H9 (cell line): ENCODE measurements around the gene SLC7A11. TPM values are rescaled to one million over a fixed set of nuclear protein-coding genes. Genes with fewer than 3 reads are reported as not detected.

Source experiments
- DNase-seq: peaks from one replicate; pipeline ENCODE4 v3.0.0-alpha.2; 2017
- H2AFZ ChIP-seq: one replicate; pipeline ENCODE4 v1.6.1; 2013; ENCODE audit warnings: mild to moderate bottlenecking, low read length, control low read depth, moderate library complexity
- H2AK5ac ChIP-seq: 2 replicates; pipeline ENCODE4 v1.6.1; 2013; ENCODE audit warnings: low read length, control low read depth, mixed read lengths; ENCODE audit not compliant: insufficient read length
- H2BK120ac ChIP-seq: one replicate; pipeline ENCODE4 v1.6.1; 2013; ENCODE audit warnings: low read depth, mild to moderate bottlenecking, low read length, control low read depth, inconsistent platforms; ENCODE audit not compliant: poor library complexity, severe bottlenecking
- H2BK12ac ChIP-seq: 2 replicates; pipeline ENCODE4 v1.6.1; 2013; ENCODE audit warnings: low read length, control low read depth, mixed read lengths, low read depth; ENCODE audit not compliant: insufficient read length
- H2BK15ac ChIP-seq: 2 replicates; pipeline ENCODE4 v1.6.1; 2013; ENCODE audit warnings: low read depth, low read length, control low read depth
- H2BK20ac ChIP-seq: one replicate; pipeline ENCODE4 v1.6.1; 2013; ENCODE audit warnings: low read depth, mild to moderate bottlenecking, low read length, control low read depth, inconsistent platforms; ENCODE audit not compliant: poor library complexity, severe bottlenecking
- H2BK5ac ChIP-seq: 2 replicates; pipeline ENCODE4 v1.6.1; 2013; ENCODE audit warnings: low read length, control low read depth, mixed read lengths; ENCODE audit not compliant: insufficient read length
- H3K14ac ChIP-seq: 2 replicates; pipeline ENCODE4 v1.6.1; 2013; ENCODE audit warnings: low read length, control low read depth; ENCODE audit not compliant: insufficient read depth
- H3K18ac ChIP-seq: 2 replicates; pipeline ENCODE4 v1.6.1; 2013; ENCODE audit warnings: low read depth, mild to moderate bottlenecking, mixed read lengths, low read length, control low read depth; ENCODE audit not compliant: insufficient read length
- H3K23ac ChIP-seq: 2 replicates; pipeline ENCODE4 v1.6.1; 2013; ENCODE audit warnings: low read length, control low read depth, mixed read lengths, low read depth; ENCODE audit not compliant: insufficient read length
- H3K23me2 ChIP-seq: 2 replicates; pipeline ENCODE4 v1.6.1; 2013; ENCODE audit warnings: low read depth, mild to moderate bottlenecking, mixed read lengths, low read length, control low read depth; ENCODE audit not compliant: insufficient read length, poor library complexity, severe bottlenecking
- H3K27ac ChIP-seq: 2 replicates; pipeline ENCODE4 v1.5.1; 2013; ENCODE audit warnings: low read length, control low read depth, mixed read lengths, low read depth; ENCODE audit not compliant: insufficient read length
- H3K27me3 ChIP-seq: 2 replicates; pipeline ENCODE4 v1.6.1; 2013; ENCODE audit warnings: low read length, control low read depth, inconsistent platforms; ENCODE audit not compliant: insufficient read depth
- H3K4ac ChIP-seq: 2 replicates; pipeline ENCODE4 v1.6.1; 2013; ENCODE audit warnings: low read depth, mild to moderate bottlenecking, control low read depth, inconsistent platforms, low read length, moderate library complexity
- H3K4me1 ChIP-seq: 2 replicates; pipeline ENCODE4 v1.6.1; 2013; ENCODE audit warnings: low read length, control low read depth, inconsistent platforms; ENCODE audit not compliant: insufficient read depth
- H3K4me2 ChIP-seq: 2 replicates; pipeline ENCODE4 v1.6.1; 2013; ENCODE audit warnings: low read length, control low read depth, mixed read lengths; ENCODE audit not compliant: insufficient read length, insufficient read depth
- H3K56ac ChIP-seq: 2 replicates; pipeline ENCODE4 v1.6.1; 2013; ENCODE audit warnings: low read depth, mild to moderate bottlenecking, mixed read lengths, low read length, control low read depth; ENCODE audit not compliant: insufficient read length
- H3K79me1 ChIP-seq: 2 replicates; pipeline ENCODE4 v1.6.1; 2013; ENCODE audit warnings: low read depth, mild to moderate bottlenecking, moderate library complexity, low read length, control low read depth, inconsistent platforms; ENCODE audit not compliant: insufficient read depth, poor library complexity, severe bottlenecking
- H3K79me2 ChIP-seq: 2 replicates; pipeline ENCODE4 v1.6.1; 2013; ENCODE audit warnings: low read length, control low read depth, inconsistent platforms; ENCODE audit not compliant: insufficient read depth
- H3K9ac ChIP-seq: 2 replicates; pipeline ENCODE4 v1.6.1; 2013; ENCODE audit warnings: low read length, control low read depth, mixed read lengths; ENCODE audit not compliant: insufficient read length; ENCODE audit errors: extremely low read depth
- H3K9me3 ChIP-seq: one replicate; pipeline ENCODE4 v1.6.1; 2013; ENCODE audit warnings: low read depth, low read length, inconsistent platforms; ENCODE audit not compliant: control insufficient read depth
- H3T11ph ChIP-seq: one replicate; pipeline ENCODE4 v1.6.1; 2013; ENCODE audit warnings: mild to moderate bottlenecking, low read length, control low read depth, inconsistent platforms
- H4K20me1 ChIP-seq: one replicate; pipeline ENCODE4 v1.6.1; 2013; ENCODE audit not compliant: control insufficient read depth, insufficient read length, insufficient read depth
- H4K5ac ChIP-seq: 2 replicates; pipeline ENCODE4 v1.6.1; 2013; ENCODE audit warnings: low read depth, mild to moderate bottlenecking, mixed read lengths, low read length, control low read depth; ENCODE audit not compliant: insufficient read length
- H4K8ac ChIP-seq: replicated peaks from 2 replicates; pipeline ENCODE4 v1.6.1; 2013; ENCODE audit warnings: low read length, control low read depth, mixed read lengths, low read depth; ENCODE audit not compliant: insufficient read length
- H4K91ac ChIP-seq: 2 replicates; pipeline ENCODE4 v1.6.1; 2013; ENCODE audit warnings: low read depth, mild to moderate bottlenecking, moderate library complexity, mixed read lengths, low read length, control low read depth; ENCODE audit not compliant: insufficient read length
- H3K27ac Mint-ChIP-seq, 3 experiments: 2 replicates in 2 of 3; 3 replicates in 1 of 3; pipeline ENCODE4 v1.8.0; 2020 to 2021; ENCODE audit warnings: mixed read lengths in 3 of 3, mild to moderate bottlenecking in 1 of 3, moderate library complexity in 1 of 3
- H3K27me3 Mint-ChIP-seq: 2 replicates; pipeline ENCODE4 v1.8.0; 2021; ENCODE audit warnings: low read depth, mild to moderate bottlenecking, moderate library complexity, mixed read lengths
- H3K36me3 Mint-ChIP-seq, 3 experiments: 2 replicates in 2 of 3; 3 replicates in 1 of 3; pipeline ENCODE4 v1.8.0; 2020 to 2021; ENCODE audit warnings: low read depth in 3 of 3, mixed read lengths in 3 of 3; ENCODE audit not compliant: insufficient read depth in 1 of 3
- H3K4me1 Mint-ChIP-seq, 2 experiments: 2 replicates each; pipeline ENCODE4 v1.8.0; 2020; ENCODE audit warnings: mixed read lengths in 2 of 2
- H3K4me3 Mint-ChIP-seq, 2 experiments: 2 replicates in 1 of 2; 3 replicates in 1 of 2; pipeline ENCODE4 v1.8.0; 2020 to 2021; ENCODE audit warnings: mild to moderate bottlenecking in 2 of 2, mixed read lengths in 2 of 2, moderate library complexity in 1 of 2
- H3K9me3 Mint-ChIP-seq, 2 experiments: 2 replicates in 1 of 2; 3 replicates in 1 of 2; pipeline ENCODE4 v1.8.0; 2020; ENCODE audit warnings: mild to moderate bottlenecking in 2 of 2, mixed read lengths in 2 of 2, moderate library complexity in 1 of 2
- WGBS: extraction: QIAGEN DNeasy Blood & Tissue Kit; methylation state at CpG from one replicate; pipeline ENCODE4 v1.1.7; 2013; ENCODE audit warnings: missing lambda C conversion rate, low lambda C conversion rate, mixed read lengths; ENCODE audit not compliant: insufficient read length; ENCODE audit errors: extremely low coverage; 5-methylcytosine and 5-hydroxymethylcytosine counted together
- total RNA-seq: library from RNA; stranded (reverse); gene quantifications from 2 replicates; pipeline ENCODE4 v1.2.1, GENCODE V29; 2021
- TF ChIP-seq, protein P1 (sequence below): fragments of 200-600 bp; sonication (generic); conservative IDR thresholded peaks from 3 replicates; pipeline ENCODE4 v1.8.0; 2021; ENCODE audit warnings: antibody characterized with exemption, mild to moderate bottlenecking

The SLC7A11 gene
- total RNA-seq, 1 experiment from 2014 or later = 19.8 TPM

DNA sequence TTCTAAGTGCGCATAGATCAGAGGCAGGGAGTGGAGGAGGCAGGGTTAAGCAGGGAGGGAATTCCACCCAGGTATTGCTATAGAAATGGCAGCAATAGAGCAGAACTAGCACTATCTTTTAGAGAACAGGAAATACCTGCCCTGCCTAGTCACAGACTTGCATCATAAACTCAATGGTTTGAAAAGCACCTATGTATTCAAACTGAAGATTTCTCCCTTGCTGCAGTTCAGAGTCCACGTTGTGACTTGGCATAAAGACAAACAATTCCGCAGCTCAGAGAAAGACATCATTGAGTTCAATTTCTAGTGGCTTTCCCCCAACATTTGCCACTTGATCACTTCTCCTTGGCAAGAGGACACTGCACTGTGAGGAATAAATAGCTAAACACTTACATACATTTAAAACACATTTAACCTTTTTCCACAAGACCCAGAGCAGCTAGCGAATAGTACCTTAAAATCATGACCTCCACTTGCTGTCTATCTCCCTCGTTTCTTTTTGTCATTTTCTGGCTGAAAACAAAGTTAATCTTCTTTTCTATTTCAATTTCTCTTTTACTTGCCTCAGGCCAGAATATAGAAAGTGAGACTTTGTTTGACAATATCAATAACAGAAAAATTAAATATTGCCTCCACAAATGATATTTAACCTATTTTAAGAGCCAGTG is 42.4 kb downstream of the SLC7A11 start:
- Histone ChIP-seq H3K56ac (no peak overlapping the region), H3K23me2 (no peaks in the 10 kb centered on the region), H2BK5ac (no peak overlapping the region), H3K27ac (peak overlapping the region; percentile 77), H4K91ac (no peak overlapping the region), H3K4ac (no peak overlapping the region), H4K5ac (no peak overlapping the region), H3K23ac (no peak overlapping the region), H3K9ac (no peak overlapping the region), H3K4me2 (peak overlapping the region; percentile 32), H2AK5ac (no peak overlapping the region), H2BK20ac (no peak overlapping the region), H2BK12ac (no peak overlapping the region), H3K14ac (no peak overlapping the region; the same call in 1 of the 2 replicates), H3T11ph (no peak overlapping the region), H3K79me2 (no peaks in the 10 kb centered on the region), H3K27me3 (no peaks in the 10 kb centered on the region), H2BK15ac (no peak overlapping the region), H3K79me1 (no peaks in the 10 kb centered on the region), H3K9me3 (no peaks in the 10 kb centered on the region), H4K8ac (no peak overlapping the region), H2BK120ac (no peak overlapping the region), H3K18ac (no peak overlapping the region), H3K4me1 (no peaks in the 10 kb centered on the region), H4K20me1 (no peaks in the 10 kb centered on the region), H2AFZ (no peak overlapping the region)
- Mint-ChIP-seq H3K9me3 (no peaks in the 10 kb centered on the region), H3K27ac (peak overlapping the region; percentile 78 to 91 (median 90); a peak in 6 of 7 replicates), H3K4me3 (no peak overlapping the region), H3K4me1 (peaks cover 16 to 20% of the 10 kb centered on the region in 2 experiments), H3K27me3 (no peaks in the 10 kb centered on the region), H3K36me3 (peaks cover 0 to 5% (median 1%) of the 10 kb centered on the region in 3 experiments; a peak in 2 of 7 replicates)
- no CpG with 5 or more reads among the region's 5 CpGs for WGBS
- DNase-seq = no peak
- TF ChIP-seq, protein P1, sequence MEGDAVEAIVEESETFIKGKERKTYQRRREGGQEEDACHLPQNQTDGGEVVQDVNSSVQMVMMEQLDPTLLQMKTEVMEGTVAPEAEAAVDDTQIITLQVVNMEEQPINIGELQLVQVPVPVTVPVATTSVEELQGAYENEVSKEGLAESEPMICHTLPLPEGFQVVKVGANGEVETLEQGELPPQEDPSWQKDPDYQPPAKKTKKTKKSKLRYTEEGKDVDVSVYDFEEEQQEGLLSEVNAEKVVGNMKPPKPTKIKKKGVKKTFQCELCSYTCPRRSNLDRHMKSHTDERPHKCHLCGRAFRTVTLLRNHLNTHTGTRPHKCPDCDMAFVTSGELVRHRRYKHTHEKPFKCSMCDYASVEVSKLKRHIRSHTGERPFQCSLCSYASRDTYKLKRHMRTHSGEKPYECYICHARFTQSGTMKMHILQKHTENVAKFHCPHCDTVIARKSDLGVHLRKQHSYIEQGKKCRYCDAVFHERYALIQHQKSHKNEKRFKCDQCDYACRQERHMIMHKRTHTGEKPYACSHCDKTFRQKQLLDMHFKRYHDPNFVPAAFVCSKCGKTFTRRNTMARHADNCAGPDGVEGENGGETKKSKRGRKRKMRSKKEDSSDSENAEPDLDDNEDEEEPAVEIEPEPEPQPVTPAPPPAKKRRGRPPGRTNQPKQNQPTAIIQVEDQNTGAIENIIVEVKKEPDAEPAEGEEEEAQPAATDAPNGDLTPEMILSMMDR = no peak
